T-cell (primary cell): ENCODE data around the gene CCR2. TPM values are rescaled to one million over a fixed set of nuclear protein-coding genes. Genes with fewer than 3 reads are reported as not detected.
"Not testable (repeated sequence)": the region's sequence is repeated elsewhere in the genome, so short reads cannot be mapped to it uniquely, and the experiment has no call there.

Source experiments
- ATAC-seq, 4 experiments: fragments of 200-7000 bp in 3 of 4; fragments of 150-1000 bp in 1 of 4; cut with Tn5 transposase; replicated peaks in 1 of 4; 1 replicate in 3 of 4; 2 replicates in 1 of 4; pipeline ENCODE4 v1.10.0; 2021; ENCODE audit warnings: moderate library complexity in 3 of 4, mild to moderate bottlenecking in 2 of 4, moderate number of reproducible peaks in 1 of 4
- CTCF ChIA-PET, 2 donors: fragments of 300-600 bp; sonication (Branson Sonifier 250); formaldehyde crosslinking; loops; one replicate each; lab custom pipeline; 2022; ENCODE audit warnings: antibody characterized with exemption in 2 of 2; lab: Charles Lee
- POLR2A ChIA-PET, 2 donors: fragments of 300-600 bp; sonication (Branson Sonifier 250); formaldehyde crosslinking; loops; one replicate each; lab custom pipeline; 2022; ENCODE audit warnings: antibody characterized with exemption in 2 of 2; lab: Charles Lee
- DNase-seq, 35 experiments: peaks; one replicate each; pipeline versions ENCODE4 v3.0.0 to v3.0.0-alpha.2; 2013 to 2023
- H3K27ac ChIP-seq: one replicate; pipeline ENCODE4 v1.5.1; 2013; ENCODE audit warnings: low read length
- H3K27me3 ChIP-seq, 2 experiments: replicated peaks in 1 of 2; 1 replicate in 1 of 2; 2 replicates in 1 of 2; pipeline versions ENCODE4 v1.6.1 to v1.7.0; 2013; ENCODE audit warnings: low read length in 1 of 2, mixed read lengths in 1 of 2; ENCODE audit not compliant: control insufficient read depth in 2 of 2, insufficient read depth in 2 of 2; ENCODE audit errors: extremely low read depth in 1 of 2
- H3K36me3 ChIP-seq, 2 donors: 1 replicate in 1 of 2; 2 replicates in 1 of 2; pipeline versions ENCODE4 v1.6.1 to v1.7.0; 2013; ENCODE audit warnings: low read length in 1 of 2; ENCODE audit not compliant: control insufficient read depth in 2 of 2, insufficient read depth in 1 of 2; ENCODE audit errors: extremely low read depth in 1 of 2
- H3K4me1 ChIP-seq, 2 experiments: 1 replicate in 1 of 2; 2 replicates in 1 of 2; pipeline versions ENCODE4 v1.6.1 to v1.7.0; 2013; ENCODE audit warnings: low read length in 2 of 2, mixed read lengths in 1 of 2; ENCODE audit not compliant: insufficient read depth in 2 of 2, control insufficient read depth in 1 of 2; ENCODE audit errors: extremely low read depth in 1 of 2
- H3K4me3 ChIP-seq, 2 donors: 1 replicate in 1 of 2; 2 replicates in 1 of 2; pipeline versions ENCODE4 v1.5.1 to v1.7.0; 2013; ENCODE audit warnings: mild to moderate bottlenecking in 2 of 2, low read length in 1 of 2, moderate library complexity in 1 of 2; ENCODE audit not compliant: control insufficient read depth in 1 of 2; ENCODE audit errors: extremely low read depth in 1 of 2
- H3K9me3 ChIP-seq: 2 replicates; pipeline ENCODE4 v1.7.0; 2013
- H3K27ac Mint-ChIP-seq, 2 donors: one replicate each; pipeline ENCODE4 v1.8.0; 2020 to 2021; ENCODE audit warnings: mild to moderate bottlenecking in 2 of 2, mixed read lengths in 2 of 2
- H3K27me3 Mint-ChIP-seq, 2 donors: one replicate each; pipeline ENCODE4 v1.8.0; 2021 to 2022; ENCODE audit warnings: mixed read lengths in 2 of 2
- H3K36me3 Mint-ChIP-seq: one replicate; pipeline ENCODE4 v1.8.0; 2021; ENCODE audit warnings: mixed read lengths
- H3K4me1 Mint-ChIP-seq, 3 donors: one replicate each; pipeline ENCODE4 v1.8.0; 2020 to 2022; ENCODE audit warnings: mixed read lengths in 3 of 3, mild to moderate bottlenecking in 1 of 3
- H3K4me3 Mint-ChIP-seq, 3 donors: one replicate each; pipeline ENCODE4 v1.8.0; 2020 to 2022; ENCODE audit warnings: mild to moderate bottlenecking in 3 of 3, mixed read lengths in 3 of 3, moderate library complexity in 3 of 3
- H3K9me3 Mint-ChIP-seq, 3 donors: one replicate each; pipeline ENCODE4 v1.8.0; 2020 to 2022; ENCODE audit warnings: mixed read lengths in 3 of 3
- WGBS: methylation state at CpG from one replicate; pipeline ENCODE4 v1.1.5; 2013; ENCODE audit warnings: missing lambda C conversion rate; ENCODE audit not compliant: insufficient coverage; 5-methylcytosine and 5-hydroxymethylcytosine counted together
- total RNA-seq, 35 experiments: library from RNA in 6 of 35; stranded (reverse) in 6 of 35; fragments of 120-200 nt in 1 of 35; gene quantifications; one replicate each; pipeline versions ENCODE4 v1.2.1 to v1.2.4 and lab custom pipeline; 2013 to 2026

CCR2 gene
- total RNA-seq, 5 donors from 2014 or later (not counting 1 experiment from before 2014, with no cell fraction given): 3.3 to 15.1 (median 8.1) TPM

DNA sequence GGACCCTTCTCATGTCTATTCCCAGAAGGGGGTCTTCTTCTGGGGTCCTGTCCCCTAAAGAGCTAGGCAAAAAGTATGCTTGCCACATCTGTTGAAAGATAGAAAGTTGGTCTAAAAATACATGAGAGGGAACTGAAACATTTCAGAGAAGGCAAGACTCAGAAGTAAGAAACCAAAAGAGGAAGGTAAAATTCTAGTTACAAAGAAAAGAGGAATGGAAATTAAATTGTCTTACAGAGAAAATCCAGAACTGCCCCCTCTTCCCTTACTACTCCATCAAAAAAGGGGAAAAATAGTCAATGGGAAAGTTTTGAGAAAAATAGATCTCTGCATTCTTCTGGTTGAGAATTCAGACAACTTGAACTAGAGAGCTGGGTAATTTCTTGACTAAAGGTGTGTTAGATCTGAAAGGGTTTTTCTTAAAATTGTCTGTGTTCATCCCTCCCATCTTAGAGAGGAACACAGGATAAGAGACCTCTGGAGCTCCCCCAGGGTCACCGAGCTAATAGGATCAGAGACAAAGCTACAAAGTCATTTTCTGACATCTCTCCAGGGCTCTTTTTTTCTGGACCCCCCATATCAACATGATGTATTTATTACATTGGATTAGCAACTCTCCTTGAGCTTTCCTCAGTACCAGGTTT lies 32.3 kb upstream of the CCR2 start:
- H3K36me3 ChIP-seq: no peaks in the 10 kb centered on the region
- H3K9me3 ChIP-seq: no peaks in the 10 kb centered on the region
- POLR2A ChIA-PET: no interaction called here
- peaks cover 4 to 9% (median 7%) of the 10 kb centered on the region in 3 donors for H3K9me3 Mint-ChIP-seq
- H3K27ac ChIP-seq: no peak overlapping the region
- H3K4me3 Mint-ChIP-seq: no peak overlapping the region
- H3K4me1 ChIP-seq: no peaks in the 10 kb centered on the region
- no peaks in the 10 kb centered on the region for H3K36me3 Mint-ChIP-seq
- H3K27ac Mint-ChIP-seq: no peak overlapping the region
- H3K4me1 Mint-ChIP-seq: peaks cover 0 to 5% (median 3%) of the 10 kb centered on the region in 3 donors
- CTCF ChIA-PET: no interaction called here
- no peaks in the 10 kb centered on the region for H3K27me3 Mint-ChIP-seq
- WGBS: no CpG with 5 or more reads among the region's 1 CpG
- ATAC-seq (no peak), DNase-seq (no peak)
- H3K27me3 ChIP-seq: no peaks in the 10 kb centered on the region
- no peak overlapping the region for H3K4me3 ChIP-seq

DNA sequence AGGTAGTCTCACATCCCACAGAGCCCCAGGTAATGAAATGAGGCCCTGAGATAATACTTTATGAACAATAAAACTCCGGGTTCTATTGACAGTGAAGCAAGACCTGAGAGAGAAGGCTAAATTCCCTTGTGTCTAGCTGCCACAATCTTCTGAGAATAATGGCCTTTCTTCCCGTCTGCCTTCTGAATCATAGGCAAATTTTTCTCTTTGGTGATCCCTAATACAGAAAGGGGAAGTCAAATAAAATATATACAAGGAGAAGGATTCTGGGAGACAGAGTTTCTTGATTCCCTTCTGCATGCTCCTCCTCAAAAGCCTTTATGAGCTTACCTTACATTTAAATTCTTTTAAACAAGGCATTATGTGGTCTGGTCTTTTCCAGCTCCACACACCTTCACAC lies 29.9 kb upstream of the CCR2 start:
- WGBS: no CpG with 5 or more reads among the region's 2 CpGs
- H3K4me3 ChIP-seq: no peak overlapping the region
- Mint-ChIP-seq H3K27me3 (no peaks in the 10 kb centered on the region), H3K27ac (no peak overlapping the region), H3K4me1 (peaks cover 0 to 5% (median 3%) of the 10 kb centered on the region in 3 donors), H3K36me3 (no peaks in the 10 kb centered on the region), H3K9me3 (no peaks in the 10 kb centered on the region), H3K4me3 (no peak overlapping the region)
- POLR2A ChIA-PET: no interaction called here
- no peak overlapping the region for H3K27ac ChIP-seq
- no peaks in the 10 kb centered on the region for H3K4me1 ChIP-seq
- CTCF ChIA-PET: no interaction called here
- no peaks in the 10 kb centered on the region for H3K36me3 ChIP-seq
- ATAC-seq (no peak), DNase-seq (no peak)
- H3K27me3 ChIP-seq: no peaks in the 10 kb centered on the region
- H3K9me3 ChIP-seq: no peaks in the 10 kb centered on the region

DNA sequence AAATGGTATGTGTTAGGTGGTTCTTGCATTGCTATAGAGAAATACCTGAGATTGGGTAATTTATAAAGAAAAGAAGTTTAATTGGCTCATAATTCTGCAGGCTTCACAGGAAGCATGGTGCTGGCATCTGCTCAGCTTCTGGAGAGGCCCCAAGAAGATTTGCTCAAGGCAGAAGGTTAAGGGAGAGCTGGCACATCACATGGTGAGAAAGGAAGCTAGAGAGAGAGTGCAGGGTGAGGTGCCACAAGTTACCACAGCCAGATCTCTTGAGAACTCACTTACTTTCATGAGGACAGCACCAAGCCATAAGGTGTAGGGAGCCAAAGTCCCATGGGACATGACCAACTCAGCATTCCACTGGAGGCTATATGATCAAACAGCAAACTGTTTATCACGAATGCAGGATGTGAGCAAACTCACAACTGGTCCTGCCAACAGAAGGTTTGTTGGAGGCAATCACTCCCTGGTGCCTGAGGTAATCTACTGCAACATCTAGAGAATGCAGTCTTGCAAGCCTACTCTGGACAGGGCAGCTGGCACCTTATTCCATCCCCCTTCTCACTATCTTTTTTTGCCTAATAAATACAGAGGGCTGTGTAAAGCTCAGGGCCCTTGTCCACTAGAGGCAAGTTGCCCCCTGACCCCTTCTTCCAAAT lies 28.1 kb upstream of the CCR2 start:
- ChIA-PET CTCF (no interaction called here), POLR2A (interaction anchor here in 1 of 2 donors (0.6 kb wide), 1 partner anchor 11 kb away, joined by 11 read pairs; no protein-coding TSS in a partner anchor)
- no peaks in the 10 kb centered on the region for H3K27me3 Mint-ChIP-seq
- DNase-seq: peak in 1 of 35 experiments; percentile 10
- H3K36me3 Mint-ChIP-seq: no peaks in the 10 kb centered on the region
- no peaks in the 10 kb centered on the region for H3K9me3 Mint-ChIP-seq
- no peak overlapping the region for H3K4me3 Mint-ChIP-seq
- peaks cover 0 to 5% (median 3%) of the 10 kb centered on the region in 3 donors for H3K4me1 Mint-ChIP-seq
- Histone ChIP-seq H3K36me3 (no peaks in the 10 kb centered on the region), H3K4me1 (no peaks in the 10 kb centered on the region), H3K9me3 (no peaks in the 10 kb centered on the region), H3K4me3 (no peak overlapping the region), H3K27me3 (no peaks in the 10 kb centered on the region), H3K27ac (no peak overlapping the region)
- no peak overlapping the region for H3K27ac Mint-ChIP-seq
- no peak for ATAC-seq
- WGBS: no CpG with 5 or more reads among the region's 1 CpG

DNA sequence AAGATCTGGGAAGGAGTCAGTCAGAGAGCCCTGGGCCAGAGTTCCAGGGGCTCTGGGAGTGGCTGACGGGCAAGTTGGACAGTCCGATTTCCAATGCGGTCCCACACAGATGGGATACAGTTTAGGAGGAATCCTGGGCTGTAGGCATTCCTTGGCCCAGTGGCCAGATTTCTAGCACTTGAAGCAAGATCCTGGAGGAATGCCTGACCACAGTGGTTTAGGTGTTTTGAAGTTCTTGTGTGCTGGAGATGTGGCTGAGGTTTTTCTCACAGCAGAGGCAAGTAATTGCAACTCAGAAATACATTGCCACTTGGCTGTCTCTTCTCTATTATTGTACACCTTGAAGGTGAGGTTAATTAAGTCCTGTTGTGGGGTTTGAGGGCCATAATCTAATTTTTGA lies 23.2 kb upstream of the CCR2 start:
- H3K4me1 Mint-ChIP-seq, H3K27ac Mint-ChIP-seq, H3K9me3 ChIP-seq, H3K27me3 ChIP-seq, POLR2A ChIA-PET, H3K4me3 Mint-ChIP-seq, H3K9me3 Mint-ChIP-seq, DNase-seq, H3K36me3 Mint-ChIP-seq, H3K36me3 ChIP-seq, H3K4me1 ChIP-seq, H3K4me3 ChIP-seq, CTCF ChIA-PET, ATAC-seq, H3K27me3 Mint-ChIP-seq, H3K27ac ChIP-seq: not testable (repeated sequence)
- 100% methylated on average over 3 of the region's 3 CpGs for WGBS

DNA sequence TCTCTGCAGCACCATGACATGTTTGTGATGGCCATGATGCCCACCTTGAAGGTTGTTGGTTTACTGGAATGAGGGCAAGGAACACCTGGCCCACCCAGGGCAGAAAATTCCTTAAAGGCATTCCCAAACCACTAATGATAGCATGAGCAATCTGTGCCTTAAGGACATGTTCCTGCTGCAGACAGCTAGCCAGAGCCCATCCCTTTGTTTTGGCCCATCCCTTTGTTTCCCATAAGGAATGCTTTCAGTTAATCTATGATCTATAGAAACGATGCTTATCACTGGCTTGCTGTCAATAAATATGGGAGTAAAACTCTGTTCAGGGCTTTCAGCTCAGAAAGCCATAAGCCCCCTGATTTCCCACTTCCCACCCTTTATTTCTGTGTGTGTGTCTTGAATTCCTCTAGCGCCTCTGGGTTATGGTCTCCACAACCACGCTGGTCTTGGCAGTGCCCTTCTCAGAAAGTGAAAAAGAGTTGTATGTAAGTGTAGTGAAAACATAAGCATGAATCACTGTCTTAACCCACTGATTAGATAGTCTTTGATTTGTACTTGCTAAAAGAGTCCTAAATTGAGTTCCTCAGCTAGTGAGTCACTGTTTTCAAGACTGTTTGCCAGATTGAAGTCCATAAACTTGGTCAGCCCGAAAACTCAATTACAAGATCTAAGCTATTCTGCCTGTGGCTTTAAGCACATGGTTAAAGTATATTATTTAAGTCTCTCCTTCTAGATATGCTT lies 19.0 kb upstream of the CCR2 start:
- no CpG with 5 or more reads among the region's 4 CpGs for whole genome bisulfite sequencing
- no peak for DNase-seq
- Histone ChIP-seq H3K27ac (no peak overlapping the region), H3K27me3 (no peaks in the 10 kb centered on the region), H3K9me3 (no peaks in the 10 kb centered on the region), H3K4me3 (no peak overlapping the region), H3K4me1 (no peaks in the 10 kb centered on the region), H3K36me3 (no peaks in the 10 kb centered on the region)
- H3K27me3 Mint-ChIP-seq: no peaks in the 10 kb centered on the region
- H3K27ac Mint-ChIP-seq: peak overlapping the region; percentile 4 to 44
- H3K4me3 Mint-ChIP-seq: no peak overlapping the region
- peaks cover 6 to 19% (median 14%) of the 10 kb centered on the region in 3 donors for H3K9me3 Mint-ChIP-seq
- peaks cover 0 to 14% (median 3%) of the 10 kb centered on the region in 3 donors for H3K4me1 Mint-ChIP-seq
- peaks cover 11% of the 10 kb centered on the region for H3K36me3 Mint-ChIP-seq
- peak in 1 of 4 experiments; percentile 52 for ATAC-seq
- ChIA-PET POLR2A (no interaction called here), CTCF (no interaction called here)

DNA sequence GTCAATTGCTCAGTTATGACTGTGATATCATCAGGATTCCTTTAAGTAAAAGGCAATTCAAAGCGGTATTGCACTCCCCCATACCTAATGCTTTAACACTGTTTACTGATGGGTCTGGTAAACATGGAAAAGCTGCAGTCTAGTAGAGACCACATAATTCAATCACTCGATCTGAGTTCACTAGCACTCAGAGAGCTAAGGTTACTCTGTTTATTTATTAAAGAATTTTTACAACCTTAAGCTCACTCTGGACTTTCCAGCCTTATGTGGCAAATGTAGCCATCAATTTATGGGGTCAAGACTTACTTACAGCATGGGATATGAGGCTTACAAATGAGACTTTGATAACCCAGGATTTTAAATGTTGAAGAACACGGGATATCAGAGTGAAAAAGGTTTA lies 18.4 kb upstream of the CCR2 start:
- ATAC-seq (no peak), DNase-seq (no peak)
- H3K27ac ChIP-seq: no peak overlapping the region
- Mint-ChIP-seq H3K36me3 (peaks cover 11% of the 10 kb centered on the region), H3K4me1 (peaks cover 0 to 14% (median 3%) of the 10 kb centered on the region in 3 donors), H3K27ac (no peak overlapping the region), H3K27me3 (no peaks in the 10 kb centered on the region), H3K4me3 (no peak overlapping the region), H3K9me3 (peaks cover 8 to 23% (median 15%) of the 10 kb centered on the region in 3 donors)
- no peaks in the 10 kb centered on the region for H3K36me3 ChIP-seq
- no peaks in the 10 kb centered on the region for H3K27me3 ChIP-seq
- no peak overlapping the region for H3K4me3 ChIP-seq
- WGBS: no CpG with 5 or more reads among the region's 3 CpGs
- CTCF ChIA-PET: no interaction called here
- no peaks in the 10 kb centered on the region for H3K9me3 ChIP-seq
- POLR2A ChIA-PET: no interaction called here
- H3K4me1 ChIP-seq: no peaks in the 10 kb centered on the region
